ENCODE measurements around the gene ELOB. TPM values are rescaled to one million over a fixed set of nuclear protein-coding genes. Genes with fewer than 3 reads are reported as not detected.

The ELOB gene
- total RNA-seq, 1 experiment from 2014 or later = 289 TPM

- Histone ChIP-seq H3K4me1 (ENCODE audit: insufficient read depth, low read length) (no peaks in the 10 kb centered on the region), H4K20me1 (ENCODE audit: low read length) (no peaks in the 10 kb centered on the region), H3K9me3 (ENCODE audit: low read length) (no peaks in the 10 kb centered on the region), H3K9ac (ENCODE audit: low read length) (no peak overlapping the region), H3K27ac (ENCODE audit: low read length) (no peak overlapping the region), H3K9me2 (replicated peaks; ENCODE audit: low read length) (no peaks in the 10 kb centered on the region), H3F3A (ENCODE audit: low read length, unreplicated experiment) (no peaks in the 10 kb centered on the region), H3K36me3 (ENCODE audit: low read depth, low read length) (no peaks in the 10 kb centered on the region), H3K27me3 (ENCODE audit: low read length) (no peaks in the 10 kb centered on the region; the same call in 1 of the 2 replicates), H2AFZ (ENCODE audit: low read length) (no peak overlapping the region), H3K79me2 (ENCODE audit: low read length) (no peaks in the 10 kb centered on the region), H3K4me2 (ENCODE audit: low read length) (no peak overlapping the region), H3K4me3 (ENCODE audit: low read length) (no peak overlapping the region)
- CTCF ChIA-PET = no interaction called here
- ATAC-seq (no peak), DNase-seq (no peak)
- intact Hi-C loops (cut with micrococcal nuclease) = no loop called here
- POLR2A ChIA-PET (ENCODE audit: unreplicated experiment) = no interaction called here
- TF ChIP-seq, protein P1, sequence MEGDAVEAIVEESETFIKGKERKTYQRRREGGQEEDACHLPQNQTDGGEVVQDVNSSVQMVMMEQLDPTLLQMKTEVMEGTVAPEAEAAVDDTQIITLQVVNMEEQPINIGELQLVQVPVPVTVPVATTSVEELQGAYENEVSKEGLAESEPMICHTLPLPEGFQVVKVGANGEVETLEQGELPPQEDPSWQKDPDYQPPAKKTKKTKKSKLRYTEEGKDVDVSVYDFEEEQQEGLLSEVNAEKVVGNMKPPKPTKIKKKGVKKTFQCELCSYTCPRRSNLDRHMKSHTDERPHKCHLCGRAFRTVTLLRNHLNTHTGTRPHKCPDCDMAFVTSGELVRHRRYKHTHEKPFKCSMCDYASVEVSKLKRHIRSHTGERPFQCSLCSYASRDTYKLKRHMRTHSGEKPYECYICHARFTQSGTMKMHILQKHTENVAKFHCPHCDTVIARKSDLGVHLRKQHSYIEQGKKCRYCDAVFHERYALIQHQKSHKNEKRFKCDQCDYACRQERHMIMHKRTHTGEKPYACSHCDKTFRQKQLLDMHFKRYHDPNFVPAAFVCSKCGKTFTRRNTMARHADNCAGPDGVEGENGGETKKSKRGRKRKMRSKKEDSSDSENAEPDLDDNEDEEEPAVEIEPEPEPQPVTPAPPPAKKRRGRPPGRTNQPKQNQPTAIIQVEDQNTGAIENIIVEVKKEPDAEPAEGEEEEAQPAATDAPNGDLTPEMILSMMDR (conservative IDR thresholded peaks at IDR 0.05; ENCODE audit: low read depth, low read length) = no peak
- TF ChIP-seq EZH2phosphoT487 (IDR thresholded peaks at IDR 0.05; ENCODE audit: borderline replicate concordance, low read length) = no peak
- no peak for TF ChIP-seq EZH2 (IDR thresholded peaks at IDR 0.05; ENCODE audit: low read length, unreplicated experiment)
- BruUV-seq (replicated peaks) = no TSS peak
Observed at GRCh38 chr16:2786826-2787151, 9.7 kb upstream of the ELOB start.

GRCh38 chr16:2786061-2786825 is 9.2 kb upstream of the ELOB start:
- H3F3A ChIP-seq (ENCODE audit: low read length, unreplicated experiment) = no peaks in the 10 kb centered on the region
- H3K27me3 ChIP-seq (ENCODE audit: low read length) = no peaks in the 10 kb centered on the region; the same call in 1 of the 2 replicates
- POLR2A ChIA-PET (ENCODE audit: unreplicated experiment) = no interaction called here

More at GRCh38 chr16:2786061-2786825, 9.2 kb upstream of the ELOB start:
- H3K36me3 ChIP-seq (ENCODE audit: low read depth, low read length) = no peaks in the 10 kb centered on the region
- H3K27ac ChIP-seq (ENCODE audit: low read length) = no peak overlapping the region
- no peaks in the 10 kb centered on the region for H3K9me2 ChIP-seq (replicated peaks; ENCODE audit: low read length)
- DNase-seq (no peak), ATAC-seq (peak; percentile 42)
- TF ChIP-seq EZH2phosphoT487 (IDR thresholded peaks at IDR 0.05; ENCODE audit: borderline replicate concordance, low read length) (no peak), EZH2 (IDR thresholded peaks at IDR 0.05; ENCODE audit: low read length, unreplicated experiment) (no peak)
- TF ChIP-seq, protein P1 (conservative IDR thresholded peaks at IDR 0.05; ENCODE audit: low read depth, low read length) = no peak
- peak overlapping the region; percentile 62; the same call in 1 of the 2 replicates for H3K4me2 ChIP-seq (ENCODE audit: low read length)
- BruUV-seq (replicated peaks) = no TSS peak
- H3K9ac ChIP-seq (ENCODE audit: low read length) = no peak overlapping the region
- no peak overlapping the region for H2AFZ ChIP-seq (ENCODE audit: low read length)
- intact Hi-C loops (cut with micrococcal nuclease) = no loop called here
- no peaks in the 10 kb centered on the region for H3K4me1 ChIP-seq (ENCODE audit: insufficient read depth, low read length)
- no peaks in the 10 kb centered on the region for H3K79me2 ChIP-seq (ENCODE audit: low read length)
- no peaks in the 10 kb centered on the region for H3K9me3 ChIP-seq (ENCODE audit: low read length)
- H3K4me3 ChIP-seq (ENCODE audit: low read length) = no peak overlapping the region
- CTCF ChIA-PET = no interaction called here
- H4K20me1 ChIP-seq (ENCODE audit: low read length) = no peaks in the 10 kb centered on the region
